NCI-H128 (cell line): Measurements from ENCODE around the gene FLNA.
A peak's percentile ranks its signal among the peaks of the same experiment; 100 is the strongest.

Experiments used
- DNase-seq: peaks from one replicate; lab custom pipeline; 2025; ENCODE audit not compliant: unreplicated experiment; lab: John Stamatoyannopoulos, UW

Gene FLNA

DNA sequence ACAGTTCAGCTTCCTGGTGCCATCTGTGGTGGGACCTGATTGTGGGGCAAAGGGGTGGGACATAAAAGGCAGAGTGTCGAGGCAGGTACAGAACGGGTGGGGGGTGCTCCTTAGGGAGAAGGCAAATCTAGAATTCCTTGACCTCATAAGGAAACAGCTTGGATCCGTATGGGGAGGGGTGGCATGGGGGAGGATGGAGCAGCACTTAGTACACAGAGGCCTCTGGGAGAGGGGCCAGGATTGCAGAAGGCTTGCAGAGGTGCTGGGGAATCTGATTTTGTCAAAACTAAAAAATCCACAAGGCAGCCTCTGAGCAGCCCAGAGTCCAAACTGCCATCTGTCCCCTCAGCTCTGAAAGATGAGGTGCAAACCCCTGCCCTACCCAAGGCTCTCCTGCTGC, 2.3 kb upstream of the FLNA start:
- DNase-seq, result no peak

DNA sequence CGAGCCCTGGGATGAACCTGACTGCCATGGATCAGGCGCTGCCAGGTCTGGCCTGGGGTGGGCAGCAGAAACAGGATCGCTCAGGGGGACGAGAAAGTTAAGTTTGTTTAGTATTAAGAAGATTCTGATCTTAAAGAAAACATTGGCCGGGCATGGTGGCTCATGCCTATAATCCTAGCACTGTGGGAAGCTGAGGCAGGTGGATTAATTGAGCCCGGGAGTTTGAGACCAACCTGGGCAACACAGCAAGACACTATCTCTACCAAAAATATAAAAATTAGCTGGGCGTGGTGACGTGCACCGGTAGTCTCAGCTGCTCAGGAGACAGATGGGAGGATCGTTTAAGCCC, 696 bp upstream of the FLNA start:
- DNase-seq, result no peak

DNA sequence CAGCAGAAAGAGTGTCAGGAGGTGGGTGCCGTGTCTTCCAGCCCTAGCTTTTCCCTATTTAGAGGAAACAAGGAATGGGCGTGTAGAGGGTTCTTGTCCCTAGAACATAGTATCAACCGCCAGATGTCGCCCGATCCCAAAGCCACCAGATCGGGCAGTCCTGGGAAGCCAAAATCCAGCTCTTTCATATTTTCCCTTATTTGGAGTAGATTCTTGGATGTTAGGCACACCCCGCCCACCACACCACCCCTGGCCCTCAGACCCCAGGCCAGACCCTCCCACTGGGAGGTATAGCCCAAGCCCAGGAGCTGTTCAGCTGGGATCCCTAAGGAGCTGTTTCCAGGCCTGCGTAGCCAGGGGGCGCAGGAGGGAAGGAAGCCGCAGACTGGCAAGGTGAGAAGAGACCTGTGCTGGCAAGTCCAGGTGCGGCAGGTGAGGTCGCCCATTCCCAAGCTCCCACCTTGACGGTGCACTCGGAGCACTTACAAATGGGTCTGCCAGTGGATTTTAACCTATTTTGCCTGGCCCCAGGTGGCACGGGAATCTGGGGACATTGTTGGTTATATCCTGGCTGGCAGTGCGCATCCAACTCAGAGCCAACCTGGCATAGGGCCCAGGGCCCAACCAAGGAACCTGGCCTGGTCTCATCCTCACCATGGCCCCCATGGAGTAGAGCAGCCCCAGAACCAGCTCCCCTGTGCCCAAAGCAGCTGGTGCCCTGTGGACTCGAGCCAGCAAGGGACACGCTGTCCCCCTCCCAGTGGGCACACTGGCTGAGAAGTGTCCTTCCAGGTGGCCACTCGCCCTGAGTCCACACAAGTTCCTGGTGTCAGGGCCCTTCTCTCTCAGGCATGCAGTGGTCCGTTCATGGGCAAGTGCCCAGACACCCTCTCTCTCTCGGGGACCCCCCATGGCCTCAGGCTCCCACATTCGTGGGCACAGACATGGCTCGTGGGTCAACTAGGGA, 811 bp downstream of the FLNA start:
- peak; percentile 25 for DNase-seq

DNA sequence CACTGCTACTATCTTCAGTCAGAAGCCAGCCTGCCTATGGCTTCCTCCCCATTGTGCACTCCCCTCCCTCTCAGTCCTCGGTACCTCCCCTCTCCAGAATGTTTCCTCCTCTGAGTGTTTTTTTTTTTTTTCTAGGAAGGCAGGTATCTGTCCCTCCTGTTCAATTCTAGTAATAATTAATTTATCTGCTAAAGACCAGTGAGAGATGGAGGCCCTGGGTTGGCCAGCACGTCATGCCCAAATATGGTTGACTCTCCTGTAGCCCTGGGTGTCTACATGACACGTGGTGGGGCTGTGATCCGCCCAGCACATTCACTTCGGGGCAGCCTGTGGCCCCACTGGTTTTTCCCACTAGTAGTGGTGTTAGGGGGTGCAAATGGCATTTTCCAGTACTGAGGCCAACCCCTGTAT, 1.8 kb downstream of the FLNA start:
- DNase-seq, result no peak

DNA sequence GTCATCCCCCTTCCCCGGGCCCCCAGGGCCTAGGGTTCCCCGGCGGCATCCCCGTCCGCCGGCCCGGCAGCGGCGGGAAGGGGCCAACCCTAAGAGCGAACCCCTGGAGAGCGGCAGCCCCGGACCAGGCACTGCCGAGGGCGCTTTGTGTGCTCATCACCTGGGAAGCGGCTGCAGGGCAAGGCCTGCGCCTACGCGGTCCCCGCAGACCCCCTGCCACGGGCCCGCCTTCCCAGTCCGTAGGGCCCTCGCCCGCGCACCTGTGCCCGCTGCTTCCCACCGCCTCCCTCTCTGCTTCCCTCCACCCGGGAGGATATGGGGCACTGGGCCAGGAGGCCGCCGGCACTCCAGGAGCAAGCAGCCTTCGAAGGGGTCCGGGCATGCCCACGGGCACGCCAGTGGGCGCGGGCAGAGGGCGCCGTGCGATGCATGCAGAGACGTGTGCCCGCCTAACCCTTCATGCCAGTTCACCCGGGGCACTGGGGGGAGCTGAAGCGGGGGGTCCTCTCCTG, 2.6 kb downstream of the FLNA start:
- no peak for DNase-seq

DNA sequence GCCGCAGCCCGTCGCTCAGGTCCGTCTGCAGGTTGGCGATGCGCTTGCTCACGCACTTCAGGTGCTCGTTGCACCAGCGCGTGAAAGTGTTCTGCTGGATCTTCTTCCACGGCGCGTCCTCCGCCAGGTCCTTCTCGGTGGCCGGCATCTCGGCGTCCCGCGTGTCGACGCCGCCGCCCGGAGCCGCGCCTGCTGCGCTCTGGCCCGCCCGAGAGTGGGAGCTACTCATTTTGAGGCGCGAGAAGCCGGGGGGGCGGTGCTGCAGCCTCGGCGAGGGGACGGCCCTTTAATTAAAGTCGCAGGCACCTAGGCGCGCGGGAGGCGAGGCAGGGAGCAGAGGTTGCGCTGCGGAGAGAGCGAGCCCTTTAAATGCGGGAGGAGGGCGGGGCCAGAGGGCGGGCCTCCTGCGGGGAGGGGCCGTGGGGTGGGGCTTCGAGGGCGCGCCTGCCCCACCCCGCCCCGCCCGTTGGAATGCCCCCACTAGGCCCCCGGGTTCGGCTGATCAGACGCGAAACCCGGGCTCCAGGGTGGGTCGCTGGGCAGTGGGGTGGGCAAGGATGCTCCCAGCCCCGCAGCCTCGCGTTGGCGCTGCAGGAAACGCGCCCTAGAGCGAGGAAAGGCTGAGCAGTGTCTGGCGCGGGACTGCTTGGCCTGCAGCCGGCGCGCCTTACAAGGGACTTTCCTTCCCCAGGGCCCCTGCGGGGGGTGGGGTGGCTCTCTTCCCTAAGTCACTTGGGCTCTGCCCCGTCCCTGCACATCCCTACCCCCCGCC, 3.2 kb downstream of the FLNA start:
- DNase-seq, result peak; percentile 87

DNA sequence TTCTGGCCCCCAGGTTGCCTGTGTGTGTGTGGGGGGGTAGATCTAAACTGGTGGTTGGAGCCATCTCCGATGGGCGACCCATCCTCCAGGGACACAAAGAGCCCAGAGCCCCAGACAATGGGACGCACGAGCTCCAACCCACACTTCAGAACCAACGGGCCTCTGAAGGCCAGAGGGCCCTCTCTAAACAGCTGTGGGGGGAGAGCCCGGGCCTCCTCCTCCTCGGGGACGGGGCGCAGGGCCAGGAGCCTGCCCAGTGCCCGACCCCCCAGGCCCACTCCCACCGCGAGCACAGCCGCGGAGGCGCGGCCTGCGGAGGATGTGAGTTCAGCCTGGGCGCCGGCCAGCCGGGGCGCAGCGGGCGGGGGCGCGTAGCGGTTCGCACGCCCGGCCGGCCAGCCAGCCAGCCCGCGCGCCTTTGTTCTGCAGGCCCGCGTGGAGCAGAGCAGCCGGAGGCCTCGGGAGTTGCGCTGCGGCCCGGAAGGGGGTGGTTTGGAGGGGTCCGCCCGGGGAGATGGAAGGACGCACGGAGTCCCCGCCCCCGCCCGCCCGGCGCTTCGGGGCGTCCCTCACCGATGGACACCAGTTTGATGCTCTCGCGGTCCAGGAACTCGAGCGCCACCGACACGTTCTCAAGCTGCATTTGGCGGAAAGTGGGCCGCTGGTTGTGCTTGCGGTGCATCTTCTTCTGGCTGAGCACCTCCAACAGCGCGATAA, 4.0 kb downstream of the FLNA start:
- no peak for DNase-seq

DNA sequence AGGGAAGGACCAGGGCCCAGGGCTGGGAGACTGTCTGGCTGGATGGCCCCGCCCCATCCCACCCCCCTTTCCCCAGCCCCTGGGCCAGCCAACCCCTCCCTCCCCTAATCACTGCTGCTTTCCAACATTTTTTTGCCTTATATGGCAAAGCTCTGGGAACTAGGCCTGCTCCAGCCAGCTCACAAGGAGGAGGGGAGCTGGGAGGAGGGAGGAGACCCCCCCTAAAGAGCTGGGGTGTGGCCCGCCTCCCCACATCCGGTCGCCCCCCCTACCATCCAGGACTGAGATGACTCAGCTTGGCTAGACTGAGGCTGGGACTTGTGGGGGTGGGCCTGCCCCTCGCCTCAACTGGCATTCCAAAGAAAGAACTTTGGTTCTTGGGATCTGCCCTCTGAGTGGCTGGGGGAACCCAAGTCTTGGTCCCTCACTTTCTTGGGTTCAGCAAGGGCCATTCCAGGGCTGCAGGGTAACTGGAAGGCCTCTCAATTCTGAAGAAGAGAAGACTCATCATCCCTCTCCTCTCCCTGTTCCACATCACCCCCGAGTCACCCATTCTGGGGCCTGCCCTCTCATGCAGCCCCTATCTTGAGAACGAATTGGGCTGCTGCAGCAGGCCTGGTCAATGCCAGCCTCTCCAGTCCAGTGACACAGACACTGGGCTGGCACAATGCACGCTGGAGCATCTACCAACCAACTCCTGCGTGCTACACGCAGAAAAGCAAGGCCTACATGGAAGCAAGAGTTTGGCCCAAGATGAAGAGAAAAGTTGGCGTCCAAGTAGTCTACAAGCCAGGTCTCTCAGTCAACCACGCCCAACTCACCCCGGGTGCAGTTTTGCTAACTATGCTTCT, 4.8 kb downstream of the FLNA start:
- peak; percentile 22 for DNase-seq

DNA sequence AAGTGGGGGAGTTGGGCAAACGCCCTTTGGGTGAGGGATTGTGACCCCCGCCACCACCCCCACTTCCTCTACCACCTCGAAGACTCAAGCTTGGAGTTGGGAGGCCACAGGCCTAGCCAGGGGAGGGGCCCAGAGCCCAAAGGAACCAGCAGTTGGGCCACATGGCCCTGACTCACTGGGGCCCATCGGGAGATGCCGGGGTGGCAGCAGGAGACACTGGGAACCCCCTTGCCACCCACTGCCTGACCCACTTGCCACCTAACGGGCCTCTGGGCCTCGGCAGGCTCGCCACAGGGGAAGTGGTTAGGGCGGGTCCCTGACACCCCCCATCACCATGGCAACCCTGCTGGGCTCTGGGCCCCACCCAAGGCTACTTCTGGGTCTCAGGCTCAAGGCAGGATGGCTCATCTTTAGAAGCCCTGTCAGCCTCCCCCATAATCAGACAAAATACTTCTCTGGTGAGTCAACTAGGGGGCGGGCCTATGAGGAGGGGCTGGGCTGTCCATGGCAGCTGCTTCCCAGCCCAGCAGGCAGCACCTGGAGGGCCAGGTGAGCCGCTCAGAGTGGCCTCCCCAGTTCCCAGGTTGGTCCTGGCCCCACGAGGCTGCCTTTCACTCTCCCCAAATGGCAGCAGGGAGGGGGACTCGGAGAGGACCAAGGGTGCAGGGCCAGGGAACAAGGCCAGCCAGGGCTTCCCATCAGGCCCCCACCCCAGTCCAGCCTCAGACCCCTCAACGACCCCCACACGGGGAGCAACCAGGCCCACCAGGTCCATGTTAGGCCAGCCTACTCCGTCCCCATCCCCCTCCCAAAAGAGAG, 5.6 kb downstream of the FLNA start:
- peak; percentile 16 for DNase-seq

DNA sequence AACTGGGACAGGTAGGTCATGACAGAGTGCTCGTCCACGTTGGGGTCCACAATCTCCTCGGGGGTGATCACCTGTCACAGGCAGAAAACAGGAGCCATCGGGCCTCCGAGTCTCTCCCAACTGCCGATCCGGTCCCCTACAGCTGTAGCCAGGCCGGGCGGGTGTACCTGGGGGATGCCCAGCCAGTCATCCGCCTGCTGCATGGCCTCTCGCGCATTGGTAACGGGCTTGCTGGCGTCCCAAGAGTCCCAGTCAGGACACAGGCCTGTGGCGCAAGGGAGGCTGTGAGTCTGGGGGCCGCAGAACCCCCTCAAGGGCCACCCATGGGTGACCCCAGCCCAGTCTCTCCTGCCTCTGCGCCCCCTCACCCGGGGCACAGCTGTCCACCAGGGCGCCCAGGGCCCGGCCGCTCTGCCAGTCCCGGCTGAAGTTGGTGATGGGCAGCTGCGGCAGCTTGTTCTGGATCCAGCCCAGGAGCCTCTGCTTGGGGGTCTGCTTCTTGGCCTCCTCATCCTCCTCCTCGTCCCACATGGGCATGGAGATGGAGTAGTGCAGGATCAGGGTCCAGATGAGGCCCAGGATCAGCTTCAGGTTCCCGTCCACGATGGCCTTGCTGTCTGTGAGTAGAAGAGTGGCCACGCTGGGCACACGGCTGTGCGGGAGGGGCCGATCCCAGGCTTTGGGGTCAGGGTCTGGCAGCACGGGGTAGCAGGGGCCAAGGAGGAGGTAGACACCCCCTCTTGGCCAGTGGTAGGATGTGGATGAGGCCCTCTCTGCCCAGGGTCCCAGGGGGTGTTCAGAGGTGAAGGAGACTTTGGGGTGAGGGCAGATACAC, 6.7 kb downstream of the FLNA start:
- no peak for DNase-seq

DNA sequence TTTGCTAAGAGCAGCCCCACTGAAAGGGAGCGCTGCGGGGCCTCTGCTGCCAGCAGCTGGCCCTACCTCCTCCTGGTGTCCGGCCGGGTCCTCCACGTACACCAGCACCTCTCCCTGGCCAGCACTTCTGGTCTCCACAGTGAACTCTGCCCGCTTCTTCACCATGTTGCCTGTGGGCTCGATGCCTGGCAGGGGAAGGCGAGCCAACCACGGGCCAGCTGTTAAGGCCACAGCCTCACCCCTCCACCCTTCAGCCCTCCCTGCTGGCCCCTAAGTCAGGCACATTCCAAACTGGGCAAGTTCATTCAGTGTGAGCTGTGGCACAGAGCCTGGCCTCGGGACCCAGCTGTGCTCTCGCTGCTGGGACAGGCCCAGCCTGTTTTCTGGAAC, 7.8 kb downstream of the FLNA start:
- no peak for DNase-seq

DNA sequence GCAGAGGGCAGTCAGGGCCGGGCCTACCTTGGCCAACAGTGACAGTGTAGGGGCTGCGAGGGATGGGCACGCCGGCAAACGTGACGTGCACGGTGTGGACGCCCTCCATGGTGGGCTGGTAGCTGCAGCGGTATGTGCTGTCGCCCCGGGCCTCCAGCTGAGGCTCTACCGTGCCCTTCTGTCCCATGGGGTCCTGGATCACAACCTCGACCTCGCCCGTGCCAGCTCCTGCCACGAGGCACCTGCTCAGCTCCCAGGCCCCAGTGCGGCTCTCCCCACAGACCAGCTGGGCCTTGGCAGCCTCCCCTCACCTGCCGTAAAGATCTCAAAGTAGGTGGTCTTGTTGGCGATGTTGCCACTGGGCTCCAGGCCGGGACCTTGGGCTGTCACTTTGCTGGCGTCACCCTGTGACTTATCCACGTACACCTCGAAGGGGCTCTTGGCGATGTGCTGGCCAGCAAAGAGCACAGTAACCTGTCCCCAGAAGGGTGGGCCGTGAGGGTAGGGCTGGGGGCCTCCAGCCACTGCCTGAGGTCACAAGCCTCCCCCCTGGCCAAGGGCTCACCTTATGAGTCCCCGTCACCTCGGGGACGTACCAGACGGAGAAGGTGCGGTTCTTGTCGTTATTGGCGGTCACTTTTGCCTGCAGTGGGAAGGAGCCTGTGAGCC, 8.3 kb downstream of the FLNA start:
- no peak for DNase-seq

DNA sequence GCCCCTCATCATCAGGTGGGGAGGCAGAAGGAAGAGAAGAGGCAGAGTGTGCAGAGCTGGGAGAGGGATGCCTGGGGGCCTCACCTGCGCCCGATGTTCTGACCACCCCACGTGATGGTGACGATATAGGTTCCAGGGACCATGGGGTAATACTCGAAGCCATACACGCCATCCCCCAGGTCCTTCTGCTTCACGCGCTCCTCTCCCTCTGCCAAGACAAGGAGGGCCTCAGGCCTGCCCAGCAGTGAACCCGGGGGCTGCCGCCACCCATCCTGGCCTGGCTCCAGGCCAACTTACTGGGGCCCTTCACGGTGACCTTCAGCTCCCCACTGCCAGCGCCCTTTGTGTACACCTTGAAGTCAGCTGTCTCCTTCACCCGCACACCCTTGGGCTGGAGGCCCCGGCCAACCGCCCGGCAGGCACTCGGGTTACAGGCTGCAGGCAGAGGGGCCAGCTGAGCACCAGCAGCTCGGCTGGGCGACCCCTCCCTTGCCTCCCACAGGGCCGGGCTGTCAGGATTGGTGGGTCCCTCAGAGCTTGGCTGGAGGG, 9.3 kb downstream of the FLNA start:
- DNase-seq, result no peak

DNA sequence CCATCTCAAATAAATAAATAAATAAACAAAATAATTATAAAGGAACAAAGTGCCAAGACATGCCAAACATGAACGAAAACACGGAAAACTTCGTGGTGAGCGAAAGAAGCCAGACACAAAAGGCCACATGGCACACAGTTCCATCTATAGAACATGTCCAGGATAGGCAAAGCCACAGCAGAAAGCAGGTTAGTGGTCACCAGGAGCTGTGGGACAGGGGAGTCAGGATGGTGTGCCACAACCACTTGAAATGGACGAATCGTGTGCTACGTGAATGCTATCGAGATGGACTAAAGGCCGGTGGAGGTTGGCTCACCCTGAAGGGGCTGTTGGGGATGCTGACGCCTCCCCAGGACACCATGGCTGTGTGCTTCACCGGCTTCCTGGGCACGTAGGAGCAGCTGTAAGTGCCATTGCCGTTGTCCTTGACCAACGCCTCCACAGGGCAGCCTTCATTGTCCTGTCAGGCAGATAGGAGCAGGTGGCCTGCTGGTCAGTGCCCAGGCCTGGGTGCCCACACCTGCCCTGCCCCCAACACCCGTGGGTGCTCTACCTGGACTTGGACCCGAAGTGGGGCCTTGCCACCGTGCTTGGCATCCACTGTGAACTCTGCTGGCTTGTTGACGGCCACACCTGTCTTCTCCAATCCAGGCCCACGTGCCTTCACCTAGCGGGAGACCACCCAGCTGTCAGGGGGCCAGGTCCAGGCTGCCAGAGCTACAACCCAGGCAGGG, 10.6 kb downstream of the FLNA start:
- DNase-seq, result no peak

DNA sequence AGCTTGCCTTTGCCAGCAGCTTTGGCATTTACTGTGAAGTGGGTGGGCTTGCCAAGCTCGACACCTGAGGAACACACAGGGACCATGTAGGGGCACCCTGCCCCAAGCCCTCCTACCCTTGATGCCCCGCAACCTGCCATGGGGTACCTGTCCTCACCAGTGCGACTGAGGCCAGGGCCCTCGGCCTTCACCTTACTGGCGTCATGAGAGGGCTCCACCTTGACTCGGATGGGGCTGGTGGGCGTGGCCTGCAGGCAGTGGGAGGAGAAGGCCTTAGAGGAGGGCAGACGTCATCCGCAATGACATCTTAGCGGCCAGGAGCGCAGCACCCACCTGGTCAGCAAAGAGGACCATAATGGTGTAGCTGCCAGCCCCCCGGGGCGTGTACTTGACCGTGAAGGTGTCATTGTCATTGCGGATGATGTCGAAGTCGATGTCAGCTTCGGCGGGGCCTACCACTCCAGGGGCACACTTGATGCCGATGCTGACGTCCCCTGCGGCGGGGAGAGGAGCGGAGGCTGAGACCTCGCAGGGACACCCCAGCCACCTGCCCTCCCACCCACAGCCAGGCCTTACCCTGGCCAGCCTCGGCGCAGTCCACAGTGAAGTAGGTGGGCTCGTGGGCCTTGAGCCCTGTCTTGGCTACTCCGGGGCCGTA, 12.2 kb downstream of the FLNA start:
- no peak for DNase-seq

DNA sequence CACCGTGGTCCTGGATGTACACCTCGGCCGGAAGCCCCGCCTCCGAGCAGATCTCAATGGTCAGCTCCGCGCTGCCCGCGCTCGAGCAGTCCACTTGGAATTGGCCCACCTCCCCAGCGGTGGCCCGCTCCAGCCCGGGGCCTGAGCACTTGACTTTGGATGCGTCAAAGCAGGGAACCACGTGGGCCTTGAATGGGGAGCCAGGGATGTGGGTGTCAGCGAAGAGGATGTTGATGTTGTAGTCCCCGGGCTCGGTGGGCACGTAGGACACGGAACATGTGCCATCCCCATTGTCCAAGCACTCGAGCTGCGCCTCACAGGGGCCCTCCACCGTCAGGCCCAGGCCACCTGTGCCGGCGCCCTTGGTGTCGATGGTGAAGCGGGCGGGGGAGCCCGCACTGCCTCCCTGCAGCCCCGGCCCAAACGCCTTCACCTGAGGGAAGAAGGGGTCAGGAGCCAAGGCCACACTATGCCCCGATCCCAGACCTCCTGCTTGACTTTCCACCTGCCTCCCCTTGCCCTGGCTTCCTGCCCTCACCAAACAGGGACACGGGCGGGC, 14.2 kb downstream of the FLNA start:
- DNase-seq, result no peak
